ENCODE data around the gene ATP2C2.

The ATP2C2 gene

GRCh38 chr16:84454611-84455010 is 86.3 kb downstream of the ATP2C2 start:
- DNase-seq, result no peak

DNA sequence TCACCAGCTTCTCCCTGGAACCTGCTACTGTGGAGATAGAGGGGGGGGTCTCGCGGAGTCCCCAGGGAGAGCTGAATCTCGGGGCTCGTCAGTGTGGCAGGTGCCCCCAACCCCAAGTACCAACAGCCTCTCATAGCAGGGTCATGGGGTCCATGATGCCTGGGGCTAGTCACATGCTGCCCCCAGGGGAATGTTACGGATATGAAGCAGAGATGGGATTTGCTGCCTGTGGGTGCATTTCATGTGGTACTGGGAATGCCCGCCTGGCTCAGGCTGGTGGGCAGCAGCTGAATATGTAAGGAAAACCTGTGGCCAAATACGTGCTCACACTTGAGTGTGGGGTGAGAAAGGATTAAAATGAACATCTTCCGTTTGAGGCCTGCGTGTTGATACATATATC is 86.7 kb downstream of the ATP2C2 start:
- no peak for DNase-seq

DNA sequence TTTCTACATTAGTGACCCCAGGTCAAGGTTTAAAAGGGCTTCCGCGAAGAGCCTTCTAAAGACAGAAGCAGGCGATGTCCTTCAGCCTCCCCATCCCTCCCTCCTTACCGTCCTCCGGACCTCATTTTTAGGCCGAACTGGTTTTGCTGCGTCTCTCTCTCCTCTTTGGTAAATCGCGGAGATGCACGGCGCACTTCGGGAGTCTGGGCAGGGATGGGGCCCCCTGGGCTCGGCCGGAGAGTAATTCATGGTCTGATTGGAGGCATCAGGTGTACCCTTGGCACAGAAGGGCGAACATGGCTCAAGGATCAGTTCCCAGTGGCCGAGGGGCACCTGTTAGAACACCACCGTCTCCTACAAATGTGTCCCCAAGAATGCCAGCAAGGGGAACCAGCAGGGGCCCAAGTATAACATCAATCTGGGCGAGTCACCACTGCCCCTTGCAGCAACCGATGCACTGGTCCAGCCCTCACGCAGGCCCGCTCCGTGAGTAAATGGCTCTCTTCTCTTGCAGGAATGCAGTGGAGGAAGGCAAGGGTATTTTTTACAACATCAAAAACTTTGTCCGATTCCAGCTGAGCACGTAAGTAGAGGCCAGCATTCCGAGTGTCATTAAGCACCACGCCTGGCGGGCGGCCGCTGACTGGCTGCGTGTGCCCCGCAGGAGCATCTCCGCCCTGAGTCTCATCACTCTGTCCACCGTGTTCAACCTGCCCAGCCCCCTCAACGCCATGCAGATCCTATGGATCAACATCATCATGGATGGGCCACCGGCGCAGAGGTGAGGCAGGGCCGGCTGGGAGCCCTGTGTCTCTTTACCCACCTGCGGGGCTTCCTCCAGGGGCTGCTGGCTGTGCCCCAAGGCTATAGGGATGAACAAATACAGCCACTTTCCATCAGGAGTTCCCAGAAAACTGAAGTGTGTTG is 90.5 kb downstream of the ATP2C2 start:
- no peak for DNase-seq

DNA sequence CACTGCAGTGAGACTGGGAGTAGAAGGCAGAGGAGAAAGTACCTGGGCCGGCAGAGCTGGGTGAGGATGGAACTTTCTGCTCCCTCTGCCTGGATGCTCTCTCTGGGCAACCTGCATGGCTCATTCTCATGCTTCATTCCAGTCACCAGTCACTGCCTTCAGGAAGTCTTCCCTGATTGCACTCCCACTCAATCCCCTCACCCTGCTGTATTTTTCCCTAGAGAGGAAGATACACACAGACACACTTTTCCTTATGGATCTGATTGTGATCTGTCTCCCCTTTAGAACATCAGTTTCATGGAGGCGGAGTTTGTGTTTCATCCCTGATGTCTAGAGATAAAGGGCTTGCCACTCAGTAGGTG is 91.2 kb downstream of the ATP2C2 start:
- DNase-seq, result no peak

GRCh38 chr16:84459941-84460405 is 91.6 kb downstream of the ATP2C2 start:
- no peak for DNase-seq

GRCh38 chr16:84460406-84461028 is 92.2 kb downstream of the ATP2C2 start:
- no peak for DNase-seq

DNA sequence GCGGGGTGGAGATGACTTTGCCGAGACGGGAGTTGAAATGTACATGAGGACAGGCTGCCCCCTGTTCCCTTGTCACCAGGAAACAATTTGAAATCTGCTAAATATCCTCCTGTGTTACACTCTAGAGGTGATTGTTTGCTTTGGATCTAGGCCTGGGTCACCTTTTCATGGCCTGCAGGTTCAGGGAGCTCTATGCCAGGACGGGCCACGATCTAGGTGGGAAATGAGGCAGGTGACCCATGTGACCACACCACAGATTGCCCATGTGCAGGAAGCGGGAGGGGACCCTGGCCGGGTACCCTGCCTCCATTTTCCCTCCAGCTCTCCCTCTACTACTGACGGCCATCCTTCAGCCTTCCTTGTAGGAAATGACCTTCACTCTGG is 92.7 kb downstream of the ATP2C2 start:
- DNase-seq, result no peak

DNA sequence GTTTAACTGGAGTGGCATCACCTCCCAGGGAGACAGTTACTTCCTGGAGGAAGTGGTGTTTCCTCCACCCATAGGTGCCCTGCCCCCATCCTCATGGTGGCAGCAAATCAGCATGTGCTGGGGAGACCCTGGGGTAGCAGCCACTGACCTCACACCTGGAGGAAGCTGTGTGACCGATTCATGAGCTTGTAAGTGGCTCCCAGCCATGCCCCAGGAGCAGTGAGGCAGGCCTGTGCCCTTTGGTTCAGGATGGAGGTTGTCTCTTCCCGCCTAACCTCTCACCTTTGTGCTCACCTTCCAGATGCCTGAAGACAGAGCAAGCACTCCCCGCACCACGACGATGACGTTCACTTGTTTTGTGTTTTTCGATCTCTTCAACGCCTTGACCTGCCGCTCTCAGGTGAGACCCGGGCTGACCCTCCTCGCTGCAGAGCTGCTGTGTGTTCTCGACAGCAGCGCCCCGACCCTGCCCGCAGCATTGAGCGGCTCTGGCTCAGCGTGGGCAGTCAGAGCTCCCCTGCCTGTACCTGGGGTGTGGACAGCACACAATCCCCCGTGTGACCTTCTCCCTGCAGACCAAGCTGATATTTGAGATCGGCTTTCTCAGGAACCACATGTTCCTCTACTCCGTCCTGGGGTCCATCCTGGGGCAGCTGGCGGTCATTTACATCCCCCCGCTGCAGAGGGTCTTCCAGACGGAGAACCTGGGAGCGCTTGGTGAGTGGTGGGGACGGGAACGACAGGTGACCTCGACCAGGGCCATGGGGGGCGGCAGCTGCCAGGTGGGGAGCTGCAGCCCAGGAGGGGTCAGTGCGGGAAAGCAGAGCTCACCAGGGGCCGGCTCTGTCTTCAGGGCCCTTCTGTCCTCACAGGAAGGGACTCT is 93.3 kb downstream of the ATP2C2 start:
- no peak for DNase-seq

GRCh38 chr16:84462296-84463210 is 94.2 kb downstream of the ATP2C2 start:
- no peak for DNase-seq

- DNase-seq, result no peak
These were observed 94.9 kb downstream of the ATP2C2 start for GRCh38 chr16:84463221-84463620.

- DNase-seq, result no peak
These were observed 95.8 kb downstream of the ATP2C2 start for GRCh38 chr16:84464116-84464515.

DNA sequence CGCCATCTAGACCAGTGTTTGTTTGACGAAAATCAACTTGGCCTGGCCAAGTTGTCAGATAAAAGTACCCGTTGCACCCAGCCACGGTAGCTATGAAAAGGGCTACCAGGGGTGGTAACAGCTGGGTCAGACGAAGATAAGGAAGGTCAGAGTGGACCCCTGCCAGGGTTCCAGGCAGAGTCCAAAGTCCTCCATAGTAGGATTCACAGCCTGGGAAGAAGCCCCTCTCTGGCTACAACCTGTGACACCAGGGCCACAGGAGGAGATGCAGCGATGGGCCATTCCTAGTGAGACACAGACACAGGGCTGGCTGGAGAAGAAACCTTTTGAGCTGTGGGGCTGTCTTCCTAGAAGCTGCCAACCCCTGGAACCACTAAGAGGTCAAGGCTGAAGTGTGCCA is 96.8 kb downstream of the ATP2C2 start:
- no peak for DNase-seq

- DNase-seq, result no peak
These were observed 98.4 kb downstream of the ATP2C2 start for GRCh38 chr16:84466692-84467091.

DNA sequence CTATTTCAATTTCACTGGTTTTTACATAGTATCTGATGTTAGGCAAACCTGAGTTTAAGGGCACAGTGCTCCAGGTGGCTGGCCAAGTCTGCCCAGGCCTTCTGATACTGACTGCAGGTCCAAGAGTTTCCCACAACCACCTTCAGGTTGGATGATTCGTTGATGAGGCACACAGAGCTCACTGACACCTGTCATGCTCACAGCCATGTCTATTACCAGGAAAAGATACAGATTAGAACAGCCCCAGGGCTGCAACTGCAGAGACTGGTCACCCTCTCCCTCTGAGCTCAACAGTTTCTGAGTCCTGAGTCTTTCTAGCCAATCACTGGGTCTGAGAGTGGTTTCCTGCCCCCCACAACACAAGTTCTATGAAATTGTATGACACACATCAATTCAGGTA is 98.9 kb downstream of the ATP2C2 start:
- no peak for DNase-seq

DNA sequence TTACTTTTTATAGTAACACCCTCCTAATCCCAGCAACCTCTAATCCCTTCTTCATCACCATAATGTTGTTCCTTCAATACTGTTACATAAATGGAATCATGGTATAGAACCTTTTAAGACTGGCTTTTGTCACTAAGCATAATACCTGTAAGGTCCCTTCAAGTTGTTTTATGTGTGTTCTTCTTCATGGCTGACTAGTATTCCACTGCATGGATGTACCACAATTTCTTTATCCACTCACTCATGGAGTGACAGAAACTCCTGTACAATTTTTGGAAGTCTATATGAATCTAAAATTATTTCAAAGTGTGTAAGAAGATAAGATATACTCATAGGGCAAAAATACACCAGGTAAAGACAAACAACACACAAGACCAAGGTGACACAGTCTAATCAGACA is 99.4 kb downstream of the ATP2C2 start:
- no peak for DNase-seq

DNA sequence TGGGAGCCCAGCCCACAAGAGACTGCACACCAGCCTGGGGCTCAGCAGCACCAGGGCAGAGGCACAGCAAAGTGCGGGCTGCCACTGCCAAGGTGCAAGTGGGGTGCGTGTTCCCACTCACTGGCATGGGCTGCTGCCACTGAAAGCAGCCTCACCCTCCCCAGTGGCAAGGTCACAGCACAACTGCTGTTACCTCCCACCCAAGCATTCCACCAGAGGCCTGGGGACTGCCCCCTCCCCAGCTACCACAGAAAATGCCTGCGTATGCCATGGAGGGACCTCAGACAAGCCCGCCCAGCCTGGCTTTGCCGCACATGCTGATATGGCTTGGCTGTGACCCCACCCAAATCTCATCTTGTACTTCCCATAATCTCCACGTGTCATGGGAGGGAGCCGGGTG is 103.0 kb downstream of the ATP2C2 start:
- no peak for DNase-seq

GRCh38 chr16:84471966-84472365 is 103.6 kb downstream of the ATP2C2 start:
- DNase-seq, result no peak

DNA sequence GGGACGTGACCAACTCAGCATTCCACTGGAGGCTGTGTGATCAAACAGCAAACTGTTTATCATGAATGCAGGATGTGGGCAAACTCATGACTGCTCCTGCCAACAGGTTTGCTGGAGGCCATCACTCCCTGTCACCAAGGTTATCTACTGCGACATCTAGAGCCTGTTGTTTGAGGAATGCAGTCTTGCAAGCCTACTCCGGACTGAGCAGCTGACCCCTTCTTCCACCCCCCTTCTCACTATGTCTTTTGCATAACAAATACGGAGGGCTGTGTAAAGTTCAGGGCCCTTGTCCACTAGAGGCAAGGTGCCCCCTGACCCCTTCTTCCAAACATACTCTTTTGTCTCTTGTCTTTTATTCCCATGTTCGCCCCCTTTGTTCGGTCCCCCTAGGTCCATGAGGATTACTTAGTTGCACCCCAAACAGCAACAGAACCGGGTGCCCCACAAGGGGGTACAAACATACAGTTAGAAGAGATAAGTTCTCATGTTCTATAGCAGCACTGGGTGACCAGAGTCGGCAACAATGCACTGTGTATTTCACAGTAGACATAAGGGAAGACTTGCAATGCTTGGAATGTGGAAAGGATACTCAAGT is 107.4 kb downstream of the ATP2C2 start:
- no peak for DNase-seq

GRCh38 chr16:84476401-84476800 is 108.1 kb downstream of the ATP2C2 start:
- no peak for DNase-seq

- DNase-seq, result no peak
These were observed 109.3 kb downstream of the ATP2C2 start for GRCh38 chr16:84477661-84478060.

DNA sequence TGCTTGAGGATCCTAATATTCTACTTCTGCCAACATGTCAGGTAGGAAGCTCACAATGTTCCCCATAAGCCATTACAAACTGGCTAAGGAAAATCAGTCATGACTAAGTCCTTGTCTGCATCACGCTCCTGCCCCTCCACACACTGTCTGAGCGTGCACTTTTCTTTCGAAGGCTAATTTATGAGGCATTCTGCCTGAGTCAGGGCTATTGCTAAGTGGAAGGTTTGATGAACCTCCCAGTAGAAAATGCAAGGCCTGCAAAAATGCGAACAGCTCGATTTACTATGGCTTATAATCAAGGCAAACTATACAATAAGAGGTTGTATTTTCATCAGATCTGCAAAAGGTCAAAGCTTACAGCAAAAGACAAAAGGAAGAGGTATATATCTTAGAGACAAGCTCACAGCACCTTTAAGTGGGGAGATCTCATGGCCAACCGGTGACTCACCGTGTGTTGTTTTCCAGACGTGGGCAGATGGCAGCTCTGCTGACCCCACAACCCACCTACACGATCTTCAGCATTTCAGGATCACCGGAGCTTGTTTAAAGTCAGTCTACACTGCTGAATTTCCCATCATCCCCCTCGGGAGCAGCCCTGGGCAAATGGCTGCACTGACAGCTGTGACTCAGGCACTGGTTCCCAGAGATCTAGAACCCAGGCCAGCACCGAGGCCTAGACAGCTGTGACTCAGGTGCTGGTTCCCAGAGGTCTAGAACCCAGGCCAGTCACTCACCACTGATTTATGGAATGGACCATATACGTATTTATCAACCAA is 110.0 kb downstream of the ATP2C2 start:
- peak in 1 of 2 donors; percentile 29 for DNase-seq

Measured in inflammatory macrophage treated with lipopolysaccharide for 1 hour (primary cell).